Heart left ventricle (tissue), 13 donors: ENCODE data around the gene RTN1.

ENCODE experiments used
- POLR2A ChIP-seq, 2 donors: fragments of 450-650 bp; IDR thresholded peaks; one replicate each; pipeline ENCODE4 v1.6.1; 2017; ENCODE audit warnings: antibody characterized with exemption in 2 of 2, mild to moderate bottlenecking in 2 of 2, moderate library complexity in 2 of 2
- TF ChIP-seq, protein P1 (sequence below), 12 donors: fragments of 200-600 bp; sonication (generic) in 4 of 12; IDR thresholded peaks; one replicate each; pipeline versions ENCODE4 v1.5.0 to v1.8.0; 2018 to 2022; ENCODE audit warnings: antibody characterized with exemption in 12 of 12, mild to moderate bottlenecking in 5 of 12
- donor health status: ischemic (EF 13 %, LVEDD 7.1; RV severe dilation, severe dysfunction).
- donor health status: DM: no; HTN: yes; CAD: no.
- donor health status: DM: no; HTN: no; CAD: no.
- donor health status: ischemic (EF 25% LVEDD 6.9; RV normal size, moderate dysfunction).
- donor health status: ischemic (EF 25% LVEDD 5.7; RV mildly dilated, moderate dysfunction).
- donor health status: ischemic (EF 35%, LVEDD 5.7; RV mildly dilated, moderate dysfunction).
- donor health status: nonischemic (EF 11% LVEDD 7.7; RV severe dilation, severe dysfunction).
- donor health status: DM: yes; HTN: yes; CAD: no.
- donor health status: PGD.
- donor health status: ischemic (EF 29% LVEDD 5.4; RV normal size, mild dysfunction).
- donor health status: nonischemic (EF 23%, LVEDD 6.1; RV moderate dilation, normal function).

GRCh38 chr14:59863806-59864525 lies 6.6 kb downstream of the RTN1 start:
- TF ChIP-seq, protein P1, sequence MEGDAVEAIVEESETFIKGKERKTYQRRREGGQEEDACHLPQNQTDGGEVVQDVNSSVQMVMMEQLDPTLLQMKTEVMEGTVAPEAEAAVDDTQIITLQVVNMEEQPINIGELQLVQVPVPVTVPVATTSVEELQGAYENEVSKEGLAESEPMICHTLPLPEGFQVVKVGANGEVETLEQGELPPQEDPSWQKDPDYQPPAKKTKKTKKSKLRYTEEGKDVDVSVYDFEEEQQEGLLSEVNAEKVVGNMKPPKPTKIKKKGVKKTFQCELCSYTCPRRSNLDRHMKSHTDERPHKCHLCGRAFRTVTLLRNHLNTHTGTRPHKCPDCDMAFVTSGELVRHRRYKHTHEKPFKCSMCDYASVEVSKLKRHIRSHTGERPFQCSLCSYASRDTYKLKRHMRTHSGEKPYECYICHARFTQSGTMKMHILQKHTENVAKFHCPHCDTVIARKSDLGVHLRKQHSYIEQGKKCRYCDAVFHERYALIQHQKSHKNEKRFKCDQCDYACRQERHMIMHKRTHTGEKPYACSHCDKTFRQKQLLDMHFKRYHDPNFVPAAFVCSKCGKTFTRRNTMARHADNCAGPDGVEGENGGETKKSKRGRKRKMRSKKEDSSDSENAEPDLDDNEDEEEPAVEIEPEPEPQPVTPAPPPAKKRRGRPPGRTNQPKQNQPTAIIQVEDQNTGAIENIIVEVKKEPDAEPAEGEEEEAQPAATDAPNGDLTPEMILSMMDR (IDR thresholded peaks at IDR 0.05): no peak
- no peak for TF ChIP-seq POLR2A (IDR thresholded peaks at IDR 0.05)
